ENCODE results near the gene THAP3.

THAP3 gene

DNA sequence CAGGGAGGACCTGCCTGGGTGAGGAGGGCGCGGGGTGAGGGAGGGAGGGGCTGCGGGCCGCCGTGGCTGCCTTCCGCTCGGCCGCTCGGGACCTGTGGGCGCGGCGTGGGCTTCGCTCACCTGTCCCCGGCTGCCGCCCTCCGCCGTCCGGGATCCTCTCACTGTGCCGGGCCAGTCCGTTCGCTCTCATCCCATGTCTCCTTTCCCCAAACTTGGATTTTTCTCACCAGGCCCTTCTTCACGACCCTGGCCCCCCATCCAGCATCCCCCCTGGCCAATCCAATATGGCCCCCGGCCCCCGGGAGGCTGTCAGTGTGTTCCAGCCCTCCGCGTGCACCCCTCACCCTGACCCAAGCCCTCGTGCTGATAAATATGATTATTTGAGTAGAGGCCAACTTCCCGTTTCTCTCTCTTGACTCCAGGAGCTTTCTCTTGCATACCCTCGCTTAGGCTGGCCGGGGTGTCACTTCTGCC, 44.5 kb upstream of the THAP3 start:
- Mint-ChIP-seq H3K36me3 (ENCODE audit: low read depth) (peaks cover 4% of the 10 kb centered on the region), H3K4me1 (peaks cover 27% of the 10 kb centered on the region), H3K4me3 (peak overlapping the region; percentile 94 to 97 (median 95)), H3K9me3 (no peaks in the 10 kb centered on the region), H3K27me3 (ENCODE audit: low read depth) (no peaks in the 10 kb centered on the region), H3K27ac (peak overlapping the region; percentile 84 to 97 (median 95))
- TF ChIP-seq, protein P1, sequence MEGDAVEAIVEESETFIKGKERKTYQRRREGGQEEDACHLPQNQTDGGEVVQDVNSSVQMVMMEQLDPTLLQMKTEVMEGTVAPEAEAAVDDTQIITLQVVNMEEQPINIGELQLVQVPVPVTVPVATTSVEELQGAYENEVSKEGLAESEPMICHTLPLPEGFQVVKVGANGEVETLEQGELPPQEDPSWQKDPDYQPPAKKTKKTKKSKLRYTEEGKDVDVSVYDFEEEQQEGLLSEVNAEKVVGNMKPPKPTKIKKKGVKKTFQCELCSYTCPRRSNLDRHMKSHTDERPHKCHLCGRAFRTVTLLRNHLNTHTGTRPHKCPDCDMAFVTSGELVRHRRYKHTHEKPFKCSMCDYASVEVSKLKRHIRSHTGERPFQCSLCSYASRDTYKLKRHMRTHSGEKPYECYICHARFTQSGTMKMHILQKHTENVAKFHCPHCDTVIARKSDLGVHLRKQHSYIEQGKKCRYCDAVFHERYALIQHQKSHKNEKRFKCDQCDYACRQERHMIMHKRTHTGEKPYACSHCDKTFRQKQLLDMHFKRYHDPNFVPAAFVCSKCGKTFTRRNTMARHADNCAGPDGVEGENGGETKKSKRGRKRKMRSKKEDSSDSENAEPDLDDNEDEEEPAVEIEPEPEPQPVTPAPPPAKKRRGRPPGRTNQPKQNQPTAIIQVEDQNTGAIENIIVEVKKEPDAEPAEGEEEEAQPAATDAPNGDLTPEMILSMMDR (IDR thresholded peaks at IDR 0.05; ENCODE audit: unreplicated experiment in 3 of 3), result no peak

DNA sequence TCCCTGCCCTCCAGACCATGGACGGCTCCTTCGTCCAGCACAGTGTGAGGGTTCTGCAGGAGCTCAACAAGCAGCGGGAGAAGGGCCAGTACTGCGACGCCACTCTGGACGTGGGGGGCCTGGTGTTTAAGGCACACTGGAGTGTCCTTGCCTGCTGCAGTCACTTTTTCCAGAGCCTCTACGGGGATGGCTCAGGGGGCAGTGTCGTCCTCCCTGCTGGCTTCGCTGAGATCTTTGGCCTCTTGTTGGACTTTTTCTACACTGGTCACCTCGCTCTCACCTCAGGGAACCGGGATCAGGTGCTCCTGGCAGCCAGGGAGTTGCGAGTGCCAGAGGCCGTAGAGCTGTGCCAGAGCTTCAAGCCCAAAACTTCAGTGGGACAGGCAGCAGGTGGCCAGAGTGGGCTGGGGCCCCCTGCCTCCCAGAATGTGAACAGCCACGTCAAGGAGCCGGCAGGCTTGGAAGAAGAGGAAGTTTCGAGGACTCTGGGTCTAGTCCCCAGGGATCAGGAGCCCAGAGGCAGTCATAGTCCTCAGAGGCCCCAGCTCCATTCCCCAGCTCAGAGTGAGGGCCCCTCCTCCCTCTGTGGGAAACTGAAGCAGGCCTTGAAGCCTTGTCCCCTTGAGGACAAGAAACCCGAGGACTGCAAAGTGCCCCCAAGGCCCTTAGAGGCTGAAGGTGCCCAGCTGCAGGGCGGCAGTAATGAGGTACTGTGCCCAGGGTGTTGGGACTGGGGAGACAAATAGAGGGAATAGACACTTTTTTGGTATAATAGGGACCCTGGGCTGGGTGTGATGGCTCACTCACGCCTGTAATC, 43.9 kb upstream of the THAP3 start:
- TF ChIP-seq, protein P1 (IDR thresholded peaks at IDR 0.05; ENCODE audit: unreplicated experiment in 3 of 3), result no peak
- H3K4me3 Mint-ChIP-seq, result peak overlapping the region; percentile 94 to 97 (median 95)
- peaks cover 27% of the 10 kb centered on the region for H3K4me1 Mint-ChIP-seq
- peak overlapping the region; percentile 84 to 97 (median 95) for H3K27ac Mint-ChIP-seq
- no peaks in the 10 kb centered on the region for H3K27me3 Mint-ChIP-seq (ENCODE audit: low read depth)
- peaks cover 4% of the 10 kb centered on the region for H3K36me3 Mint-ChIP-seq (ENCODE audit: low read depth)
- H3K9me3 Mint-ChIP-seq, result no peaks in the 10 kb centered on the region

DNA sequence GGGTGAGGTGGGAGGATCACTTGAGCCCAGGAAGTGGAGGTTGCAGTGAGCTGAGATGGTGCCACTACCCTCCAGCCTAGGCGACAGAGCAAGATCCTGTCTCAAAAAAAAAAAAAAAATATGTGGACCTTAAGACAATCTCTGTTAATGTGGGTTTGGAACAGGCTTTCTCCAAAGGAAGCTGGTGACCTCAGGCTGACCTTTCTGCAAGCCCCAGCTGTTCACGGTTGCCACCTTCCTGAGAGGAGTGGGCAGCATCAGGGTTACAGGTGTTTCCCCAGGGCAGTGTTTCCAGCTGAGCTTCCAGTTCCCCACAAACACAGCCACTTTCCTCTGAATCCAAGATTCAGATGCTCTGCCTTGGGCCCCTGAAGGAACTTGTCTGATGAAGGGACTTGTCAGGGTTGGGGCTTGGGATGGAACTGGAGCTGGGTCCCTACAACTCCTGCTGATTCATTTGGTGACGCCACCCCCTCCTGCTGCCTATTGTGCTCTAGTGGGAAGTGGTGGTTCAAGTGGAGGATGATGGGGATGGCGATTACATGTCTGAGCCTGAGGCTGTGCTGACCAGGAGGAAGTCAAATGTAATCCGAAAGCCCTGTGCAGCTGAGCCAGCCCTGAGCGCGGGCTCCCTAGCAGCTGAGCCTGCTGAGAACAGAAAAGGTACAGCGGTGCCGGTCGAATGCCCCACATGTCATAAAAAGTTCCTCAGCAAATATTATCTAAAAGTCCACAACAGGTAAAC, 42.9 kb upstream of the THAP3 start:
- TF ChIP-seq, protein P1 (IDR thresholded peaks at IDR 0.05; ENCODE audit: unreplicated experiment in 3 of 3), result no peak
- Mint-ChIP-seq H3K9me3 (no peaks in the 10 kb centered on the region), H3K4me3 (peak overlapping the region; percentile 73 to 94 (median 81))

DNA sequence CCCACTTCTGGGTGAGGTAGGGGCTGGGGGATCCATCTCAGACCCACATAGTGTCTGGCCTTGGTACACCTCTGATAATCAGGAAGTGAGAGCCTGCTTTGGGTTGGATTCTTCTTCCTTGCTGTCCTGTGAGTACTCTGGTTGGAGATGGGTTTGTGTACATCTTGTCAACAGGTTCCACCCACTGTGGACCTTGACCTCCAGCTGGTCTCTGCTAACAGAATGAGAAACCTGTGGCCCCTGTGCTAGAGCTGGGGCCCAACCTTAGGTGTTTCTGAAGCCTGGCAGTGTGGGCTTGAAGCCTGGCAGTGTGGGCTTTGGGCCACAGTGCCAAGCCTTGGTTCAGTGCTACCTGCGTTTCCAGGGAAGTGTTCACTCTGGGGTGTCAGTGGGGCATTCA, 42.3 kb upstream of the THAP3 start:
- H3K27ac Mint-ChIP-seq, result peak overlapping the region in 2 of 3 experiments; percentile 52 to 59
- TF ChIP-seq, protein P1 (IDR thresholded peaks at IDR 0.05; ENCODE audit: unreplicated experiment in 3 of 3), result no peak
- H3K27me3 Mint-ChIP-seq (ENCODE audit: low read depth), result no peaks in the 10 kb centered on the region
- H3K4me1 Mint-ChIP-seq, result peaks cover 27% of the 10 kb centered on the region
- H3K36me3 Mint-ChIP-seq (ENCODE audit: low read depth), result peaks cover 4% of the 10 kb centered on the region
- H3K4me3 Mint-ChIP-seq, result peak overlapping the region; percentile 73 to 94 (median 81)
- H3K9me3 Mint-ChIP-seq, result no peaks in the 10 kb centered on the region

More for the DNA sequence above, 42.9 kb upstream of the THAP3 start:
- no peaks in the 10 kb centered on the region for H3K27me3 Mint-ChIP-seq (ENCODE audit: low read depth)
- H3K27ac Mint-ChIP-seq, result peak overlapping the region in 2 of 3 experiments; percentile 52 to 59
- H3K36me3 Mint-ChIP-seq (ENCODE audit: low read depth), result peaks cover 4% of the 10 kb centered on the region
- peaks cover 27% of the 10 kb centered on the region for H3K4me1 Mint-ChIP-seq

DNA sequence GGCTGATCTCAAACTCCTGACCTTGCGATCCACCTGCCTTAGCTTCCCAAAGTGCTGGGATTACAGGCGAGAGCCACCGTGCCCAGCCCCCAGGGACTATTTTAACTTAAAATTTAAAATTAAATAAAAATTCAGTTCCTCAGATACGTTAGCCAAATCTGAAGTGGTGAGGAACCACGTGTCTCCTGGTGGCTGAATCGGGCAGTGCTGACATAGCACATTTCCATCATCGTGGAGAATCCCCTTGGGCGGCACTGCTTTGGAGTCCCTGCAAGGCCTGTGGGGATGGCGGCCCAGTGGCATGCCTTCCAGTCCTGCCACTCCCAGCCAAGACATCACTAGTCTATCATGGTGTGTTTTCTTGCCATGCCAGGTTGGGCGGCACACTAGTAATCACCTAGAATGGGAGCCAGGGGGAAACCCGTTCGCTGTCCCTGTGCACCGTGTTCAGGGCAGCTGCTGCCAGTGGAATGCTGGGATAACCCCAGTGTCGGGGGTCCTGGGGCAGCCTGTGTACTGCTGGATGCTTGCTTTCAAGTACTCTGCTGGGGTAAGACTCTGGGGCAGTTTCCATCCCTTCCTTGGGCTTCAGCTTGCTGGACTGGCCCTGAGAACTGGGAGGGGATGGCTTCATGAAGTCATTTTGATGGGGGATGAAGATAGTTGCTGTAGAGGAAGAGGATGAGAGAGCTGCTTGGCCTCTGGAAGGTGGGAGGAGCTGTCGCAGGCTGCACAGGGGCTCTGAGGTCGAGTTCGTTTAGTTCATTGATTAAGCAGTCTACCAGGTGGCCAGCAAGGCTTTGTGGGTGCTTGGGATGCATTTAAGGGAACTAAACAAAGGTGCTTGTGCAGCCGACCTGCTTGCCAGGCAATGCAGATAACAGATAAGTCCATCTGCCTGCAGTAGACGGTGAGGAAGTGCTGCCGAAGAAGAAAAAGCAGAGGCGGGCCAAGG, 40.3 kb upstream of the THAP3 start:
- H3K4me1 Mint-ChIP-seq, result peaks cover 23% of the 10 kb centered on the region
- TF ChIP-seq, protein P1 (IDR thresholded peaks at IDR 0.05; ENCODE audit: unreplicated experiment in 3 of 3), result no peak
- H3K27ac Mint-ChIP-seq, result no peak overlapping the region
- H3K27me3 Mint-ChIP-seq (ENCODE audit: low read depth), result no peaks in the 10 kb centered on the region
- H3K9me3 Mint-ChIP-seq, result no peaks in the 10 kb centered on the region
- H3K4me3 Mint-ChIP-seq, result peak overlapping the region in 1 of 3 experiments; percentile 2
- peaks cover 4% of the 10 kb centered on the region for H3K36me3 Mint-ChIP-seq (ENCODE audit: low read depth)
